Measurements from ENCODE around the gene DNAH1. TPM values are rescaled to one million over a fixed set of nuclear protein-coding genes. Genes with fewer than 3 reads are reported as not detected.

DNAH1 gene
- total RNA-seq, 2 donors from 2014 or later: 50.3 to 58.5 TPM

DNA sequence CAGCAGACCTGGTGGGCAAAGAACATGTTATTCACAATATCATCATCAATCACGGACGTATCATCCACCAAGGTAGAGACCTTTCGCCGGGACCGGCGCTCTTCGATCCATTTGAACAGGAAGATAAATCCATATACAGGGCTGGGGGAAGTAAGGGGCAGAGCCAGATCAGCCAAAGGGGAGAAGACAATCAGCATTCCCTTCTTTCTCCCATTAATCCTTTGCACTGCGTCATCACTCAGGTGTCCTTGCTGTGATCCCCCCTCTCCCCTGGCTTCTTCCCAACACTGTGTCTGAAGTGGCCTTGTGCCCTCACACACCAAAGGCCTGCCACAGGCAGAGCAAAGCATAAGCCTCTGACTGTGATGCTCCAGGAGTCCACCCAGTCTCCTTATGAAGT, 92.3 kb downstream of the DNAH1 start:
- no peaks in the 10 kb centered on the region for H3K9me3 ChIP-seq (ENCODE audit: control insufficient read depth, low read length, poor library complexity, severe bottlenecking)
- Mint-ChIP-seq H3K4me1 (peaks cover 27% of the 10 kb centered on the region), H3K4me3 (peak overlapping the region; percentile 95), H3K36me3 (ENCODE audit: low read depth) (peaks cover 2% of the 10 kb centered on the region), H3K27ac (peak overlapping the region; percentile 93), H3K27me3 (no peaks in the 10 kb centered on the region)
- DNase-seq: no peak
- no peak for ATAC-seq

DNA sequence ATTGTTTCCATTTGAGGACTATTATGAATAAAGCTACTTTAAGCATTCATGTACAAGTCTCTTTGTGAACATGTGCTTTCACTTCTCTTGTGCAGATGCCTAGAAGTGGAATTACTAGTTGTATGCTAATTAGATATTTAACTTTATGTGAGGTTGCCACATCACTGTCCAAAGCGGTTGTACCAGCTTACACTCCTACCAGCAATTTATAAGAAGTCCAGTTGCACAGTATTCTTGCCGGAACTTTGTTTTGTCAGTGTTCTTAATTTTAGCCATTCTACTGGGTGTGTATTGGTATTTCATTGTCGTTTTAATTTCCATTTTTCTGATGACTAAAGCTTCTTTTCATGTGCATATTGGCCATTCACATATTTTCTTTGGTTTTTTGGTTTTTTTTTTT, 99.7 kb downstream of the DNAH1 start:
- Mint-ChIP-seq H3K36me3 (ENCODE audit: low read depth) (no peaks in the 10 kb centered on the region), H3K27ac (no peak overlapping the region), H3K4me1 (peaks cover 16% of the 10 kb centered on the region), H3K27me3 (no peaks in the 10 kb centered on the region), H3K4me3 (no peak overlapping the region)
- DNase-seq (no peak), ATAC-seq (no peak)
- H3K9me3 ChIP-seq (ENCODE audit: control insufficient read depth, low read length, poor library complexity, severe bottlenecking): no peaks in the 10 kb centered on the region

DNA sequence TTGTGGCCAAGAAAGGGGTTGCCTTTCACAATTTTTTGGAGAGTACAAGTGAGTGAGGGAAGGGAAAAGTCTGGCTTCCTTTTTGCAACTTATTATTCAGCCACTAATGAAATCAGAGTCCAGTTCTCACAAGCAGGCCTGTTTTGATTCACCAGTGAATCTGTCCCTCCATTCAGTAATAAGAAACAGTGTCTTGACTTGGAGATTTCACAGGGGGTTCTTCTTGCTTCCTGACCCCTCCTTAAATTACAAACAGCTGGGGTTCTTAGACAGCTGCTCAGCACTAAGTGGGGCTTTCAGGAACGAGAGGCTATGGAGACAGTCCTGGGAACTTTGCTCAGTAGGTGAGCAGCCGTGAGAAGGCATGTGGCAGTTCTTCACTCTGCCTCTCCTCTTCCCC, 104.3 kb downstream of the DNAH1 start:
- ATAC-seq: no peak
- no peaks in the 10 kb centered on the region for H3K27me3 Mint-ChIP-seq
- no peaks in the 10 kb centered on the region for H3K36me3 Mint-ChIP-seq (ENCODE audit: low read depth)
- no peak for DNase-seq
- H3K27ac Mint-ChIP-seq: no peak overlapping the region
- peaks cover 3% of the 10 kb centered on the region for H3K4me1 Mint-ChIP-seq
- no peaks in the 10 kb centered on the region for H3K9me3 ChIP-seq (ENCODE audit: control insufficient read depth, low read length, poor library complexity, severe bottlenecking)
- H3K4me3 Mint-ChIP-seq: no peak overlapping the region

DNA sequence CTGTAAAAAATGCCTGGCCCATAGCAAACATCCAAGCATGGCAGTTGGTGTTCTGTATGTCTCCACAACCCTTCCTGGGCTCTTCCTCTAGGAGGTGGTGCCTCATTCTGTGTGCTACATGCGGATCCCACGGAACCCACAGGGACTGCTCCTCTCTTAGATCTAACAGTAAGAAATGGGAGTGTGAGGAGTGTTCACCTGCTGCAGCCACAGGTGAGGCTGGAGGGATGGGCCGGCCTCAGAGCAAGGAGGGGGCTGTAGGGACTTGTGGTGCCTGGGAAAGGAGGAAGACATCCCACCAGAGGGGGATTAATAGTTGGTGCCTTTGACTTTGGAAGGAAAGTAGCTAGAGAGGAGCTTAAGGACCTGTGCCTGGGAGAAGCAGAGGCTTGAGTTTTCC, 106.5 kb downstream of the DNAH1 start:
- Mint-ChIP-seq H3K27ac (no peak overlapping the region), H3K36me3 (ENCODE audit: low read depth) (no peaks in the 10 kb centered on the region), H3K4me1 (peaks cover 2% of the 10 kb centered on the region), H3K27me3 (no peaks in the 10 kb centered on the region), H3K4me3 (no peak overlapping the region)
- H3K9me3 ChIP-seq (ENCODE audit: control insufficient read depth, low read length, poor library complexity, severe bottlenecking): no peaks in the 10 kb centered on the region
- DNase-seq: no peak
- ATAC-seq: no peak

DNA sequence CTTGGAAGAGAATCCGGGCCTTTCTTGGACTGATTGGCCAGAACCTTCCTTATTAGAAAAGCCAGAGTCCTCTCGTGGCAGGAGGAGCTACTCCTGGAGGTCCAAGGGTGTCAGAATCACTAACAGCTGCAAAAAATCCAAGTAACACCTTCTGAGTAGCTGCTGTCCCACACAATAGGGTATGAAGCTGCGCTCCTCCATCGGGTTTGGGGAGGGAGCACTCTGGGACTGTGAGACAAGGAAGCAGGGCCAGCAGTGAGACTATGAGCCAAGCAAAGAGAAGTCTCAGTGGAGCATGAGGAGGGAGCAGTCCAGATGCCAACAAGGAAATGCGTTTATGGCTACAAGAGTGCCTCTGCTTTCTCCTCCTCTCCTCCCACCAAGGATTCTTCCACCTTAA, 107.1 kb downstream of the DNAH1 start:
- Mint-ChIP-seq H3K4me3 (no peak overlapping the region), H3K27me3 (no peaks in the 10 kb centered on the region), H3K4me1 (peaks cover 2% of the 10 kb centered on the region), H3K27ac (no peak overlapping the region), H3K36me3 (ENCODE audit: low read depth) (no peaks in the 10 kb centered on the region)
- no peaks in the 10 kb centered on the region for H3K9me3 ChIP-seq (ENCODE audit: control insufficient read depth, low read length, poor library complexity, severe bottlenecking)
- ATAC-seq (no peak), DNase-seq (no peak)

DNA sequence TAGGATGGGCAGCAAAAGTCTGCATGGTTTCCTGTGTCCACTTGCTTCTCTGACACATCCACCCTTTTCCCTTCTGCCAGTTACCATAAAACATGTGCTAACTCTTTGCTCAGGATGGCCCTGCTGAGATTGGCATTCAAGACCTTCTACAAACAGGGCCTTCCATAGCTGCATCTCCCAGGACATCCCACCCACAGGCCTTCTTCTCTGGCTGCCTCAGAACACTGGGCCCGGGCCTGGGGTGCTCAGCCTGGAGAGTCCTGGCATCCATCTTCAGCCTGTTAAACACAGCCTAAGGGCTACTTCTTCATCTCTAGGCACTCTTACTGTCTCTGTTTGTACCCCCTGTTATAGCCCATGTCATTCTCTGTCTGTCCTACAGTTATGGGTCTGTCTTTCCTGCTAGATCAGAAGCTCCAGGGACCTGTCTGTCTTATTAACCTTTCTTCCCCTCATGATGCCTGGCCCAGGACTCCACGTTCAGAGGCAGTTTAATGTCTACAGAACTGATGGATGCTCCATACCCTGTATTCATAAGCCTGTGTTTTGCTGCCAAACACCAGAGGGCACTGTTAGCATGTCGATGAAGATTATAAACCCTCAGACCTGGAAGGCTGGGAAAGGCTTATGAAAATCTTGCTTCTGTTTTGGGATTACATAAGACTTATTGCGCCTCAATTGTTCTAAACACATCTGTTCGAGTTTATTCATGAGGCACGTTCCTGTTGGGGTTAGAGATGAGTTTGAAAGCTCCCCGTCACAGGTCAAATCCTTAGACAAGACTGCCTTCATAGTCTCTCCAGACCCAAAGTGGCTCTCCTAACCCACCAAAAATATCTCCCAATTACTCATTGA, 112.3 kb downstream of the DNAH1 start:
- Mint-ChIP-seq H3K27ac (no peak overlapping the region), H3K27me3 (no peaks in the 10 kb centered on the region), H3K36me3 (ENCODE audit: low read depth) (no peaks in the 10 kb centered on the region), H3K4me3 (no peak overlapping the region), H3K4me1 (peaks cover 18% of the 10 kb centered on the region)
- no peaks in the 10 kb centered on the region for H3K9me3 ChIP-seq (ENCODE audit: control insufficient read depth, low read length, poor library complexity, severe bottlenecking)
- DNase-seq (no peak), ATAC-seq (peak; percentile 72)

DNA sequence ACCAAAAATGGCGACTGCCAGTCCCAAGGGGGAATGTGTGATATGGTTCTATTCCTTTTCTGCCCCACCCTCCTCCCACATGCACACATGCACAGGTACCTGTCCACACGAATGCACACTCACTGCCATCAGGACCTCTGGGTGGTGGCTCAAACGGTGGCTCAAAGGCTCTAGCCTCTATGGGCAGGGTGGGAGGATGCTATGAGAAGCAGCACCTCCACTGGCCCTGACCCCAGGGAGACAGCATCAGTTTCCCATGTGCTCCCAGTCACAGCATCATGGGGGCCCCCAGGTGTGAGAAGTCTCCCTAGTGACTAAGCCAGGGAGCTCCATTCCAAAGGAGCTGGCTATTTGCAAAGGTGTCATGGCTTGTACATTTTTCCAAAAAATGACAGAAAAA, 112.9 kb downstream of the DNAH1 start:
- ATAC-seq (no peak), DNase-seq (no peak)
- H3K27ac Mint-ChIP-seq: no peak overlapping the region
- no peak overlapping the region for H3K4me3 Mint-ChIP-seq
- H3K36me3 Mint-ChIP-seq (ENCODE audit: low read depth): no peaks in the 10 kb centered on the region
- H3K9me3 ChIP-seq (ENCODE audit: control insufficient read depth, low read length, poor library complexity, severe bottlenecking): no peaks in the 10 kb centered on the region
- no peaks in the 10 kb centered on the region for H3K27me3 Mint-ChIP-seq
- H3K4me1 Mint-ChIP-seq: peaks cover 19% of the 10 kb centered on the region

DNA sequence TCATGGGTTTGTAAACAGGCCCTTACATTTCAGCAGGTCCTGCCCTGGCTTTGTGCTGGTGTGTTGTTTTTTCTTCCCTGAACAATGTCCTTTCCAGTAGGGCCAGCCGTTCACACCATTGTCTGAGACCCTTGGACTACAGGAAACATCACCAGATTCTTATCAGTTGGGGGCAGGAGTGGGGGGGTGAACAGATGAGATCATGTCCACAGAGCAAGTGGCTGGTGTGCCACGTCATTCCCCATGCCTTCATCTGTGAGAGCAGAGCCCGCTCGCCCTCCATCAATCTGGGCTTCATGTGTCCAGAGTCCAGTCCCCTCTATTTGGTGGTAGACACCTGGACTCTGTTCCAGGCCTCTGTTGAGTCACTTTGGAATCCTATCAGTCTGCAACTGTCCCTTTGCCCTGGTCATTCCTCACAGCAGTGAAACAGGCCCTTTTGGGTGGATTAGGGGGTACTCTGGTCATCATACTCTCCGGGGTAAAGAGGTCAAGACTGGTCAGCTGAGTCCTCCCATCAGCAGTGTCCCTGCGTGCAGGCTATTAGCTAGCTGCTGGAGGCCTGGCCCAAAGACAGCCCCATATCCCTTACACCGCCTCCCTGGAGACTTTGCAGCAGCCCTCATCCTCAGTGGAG, 113.8 kb downstream of the DNAH1 start:
- no peak overlapping the region for H3K4me3 Mint-ChIP-seq
- no peaks in the 10 kb centered on the region for H3K27me3 Mint-ChIP-seq
- no peaks in the 10 kb centered on the region for H3K9me3 ChIP-seq (ENCODE audit: control insufficient read depth, low read length, poor library complexity, severe bottlenecking)
- ATAC-seq: no peak
- H3K36me3 Mint-ChIP-seq (ENCODE audit: low read depth): no peaks in the 10 kb centered on the region
- H3K4me1 Mint-ChIP-seq: peaks cover 22% of the 10 kb centered on the region
- H3K27ac Mint-ChIP-seq: no peak overlapping the region
- no peak for DNase-seq

DNA sequence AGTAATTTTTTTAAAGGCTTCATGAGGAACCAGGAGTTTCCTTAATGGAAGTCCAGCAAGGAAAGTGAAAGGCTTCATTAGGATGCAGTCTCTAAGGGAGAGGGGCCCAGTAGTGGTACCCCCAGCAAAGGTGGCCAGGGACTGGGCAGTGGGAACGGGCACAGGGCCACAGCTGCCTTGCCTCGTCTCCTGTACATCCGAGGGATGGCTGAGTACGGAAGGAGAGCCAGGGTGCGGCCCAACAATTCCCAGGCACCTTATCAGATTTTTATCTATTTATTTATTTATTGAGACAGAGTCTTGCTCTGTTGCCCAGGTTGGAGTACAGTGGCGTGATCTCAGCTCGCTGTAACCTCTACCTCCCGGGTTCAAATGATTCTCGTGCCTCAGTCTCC, 114.3 kb downstream of the DNAH1 start:
- Mint-ChIP-seq H3K27me3 (no peaks in the 10 kb centered on the region), H3K4me3 (no peak overlapping the region), H3K27ac (no peak overlapping the region), H3K36me3 (ENCODE audit: low read depth) (no peaks in the 10 kb centered on the region), H3K4me1 (peaks cover 22% of the 10 kb centered on the region)
- DNase-seq (no peak), ATAC-seq (no peak)
- H3K9me3 ChIP-seq (ENCODE audit: control insufficient read depth, low read length, poor library complexity, severe bottlenecking): no peaks in the 10 kb centered on the region

DNA sequence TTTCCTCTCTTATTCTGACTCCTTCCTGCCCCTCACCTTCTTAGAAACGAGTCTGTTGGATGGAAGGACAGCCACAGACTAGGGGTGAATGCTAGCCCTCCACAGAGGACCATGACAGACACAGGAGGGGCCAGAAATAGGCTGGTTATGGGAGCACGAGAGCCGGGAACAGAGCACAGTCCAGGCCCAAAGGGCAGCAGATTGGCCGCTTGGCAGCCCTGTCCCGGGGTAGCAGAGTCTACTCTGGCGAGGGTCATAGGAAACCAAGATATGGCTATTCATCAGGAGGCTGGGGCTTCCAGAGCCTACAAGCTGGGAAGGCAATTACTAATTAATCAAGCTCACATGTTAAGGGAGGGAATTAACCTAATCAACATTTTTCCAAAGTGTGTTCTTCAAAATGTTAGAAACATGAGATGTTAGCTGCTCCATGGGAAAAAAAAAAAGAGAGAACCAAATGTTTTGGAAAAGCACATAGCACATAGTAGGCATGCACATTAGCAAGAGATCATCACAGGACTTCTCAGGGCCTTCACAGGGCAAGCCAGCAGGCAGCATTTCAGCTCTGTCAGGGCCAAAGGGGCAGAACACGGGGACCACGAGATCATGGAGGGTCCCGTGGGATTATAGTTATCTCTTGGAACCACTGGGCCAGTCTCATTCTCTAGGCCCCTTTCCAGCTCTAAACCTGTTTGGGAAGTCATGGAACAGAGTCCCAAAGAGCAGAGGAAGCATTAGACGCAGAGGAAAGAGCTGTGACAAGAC, 115.5 kb downstream of the DNAH1 start:
- no peaks in the 10 kb centered on the region for H3K9me3 ChIP-seq (ENCODE audit: control insufficient read depth, low read length, poor library complexity, severe bottlenecking)
- no peak for ATAC-seq
- DNase-seq: no peak
- H3K27me3 Mint-ChIP-seq: no peaks in the 10 kb centered on the region
- H3K36me3 Mint-ChIP-seq (ENCODE audit: low read depth): no peaks in the 10 kb centered on the region
- peak overlapping the region; percentile 50 for H3K4me3 Mint-ChIP-seq
- H3K27ac Mint-ChIP-seq: peak overlapping the region; percentile 4
- peaks cover 22% of the 10 kb centered on the region for H3K4me1 Mint-ChIP-seq

DNA sequence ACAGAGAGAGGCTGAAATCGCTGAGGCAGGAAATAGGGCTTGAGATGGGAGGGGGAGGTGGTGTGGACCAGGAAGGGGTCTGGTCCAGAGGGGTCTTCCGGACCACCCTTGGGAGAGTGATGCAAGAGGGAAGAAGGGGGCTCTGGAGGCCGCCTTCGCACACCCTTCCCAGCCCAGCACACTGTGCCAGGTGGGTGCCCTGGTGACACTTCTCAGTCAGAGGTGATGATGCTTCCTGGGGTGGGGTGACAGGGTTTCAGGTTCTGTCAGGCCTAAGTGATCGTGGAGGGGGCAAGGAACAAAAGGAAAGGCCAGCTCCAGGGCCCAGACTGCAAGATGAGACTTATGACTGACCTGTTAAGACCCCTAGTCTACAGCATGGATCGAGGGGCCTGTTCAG, 116.1 kb downstream of the DNAH1 start:
- DNase-seq: no peak
- Mint-ChIP-seq H3K4me3 (peak overlapping the region; percentile 50), H3K27ac (peak overlapping the region; percentile 63), H3K27me3 (no peaks in the 10 kb centered on the region), H3K36me3 (ENCODE audit: low read depth) (no peaks in the 10 kb centered on the region), H3K4me1 (peaks cover 22% of the 10 kb centered on the region)
- H3K9me3 ChIP-seq (ENCODE audit: control insufficient read depth, low read length, poor library complexity, severe bottlenecking): no peaks in the 10 kb centered on the region
- ATAC-seq: no peak

DNA sequence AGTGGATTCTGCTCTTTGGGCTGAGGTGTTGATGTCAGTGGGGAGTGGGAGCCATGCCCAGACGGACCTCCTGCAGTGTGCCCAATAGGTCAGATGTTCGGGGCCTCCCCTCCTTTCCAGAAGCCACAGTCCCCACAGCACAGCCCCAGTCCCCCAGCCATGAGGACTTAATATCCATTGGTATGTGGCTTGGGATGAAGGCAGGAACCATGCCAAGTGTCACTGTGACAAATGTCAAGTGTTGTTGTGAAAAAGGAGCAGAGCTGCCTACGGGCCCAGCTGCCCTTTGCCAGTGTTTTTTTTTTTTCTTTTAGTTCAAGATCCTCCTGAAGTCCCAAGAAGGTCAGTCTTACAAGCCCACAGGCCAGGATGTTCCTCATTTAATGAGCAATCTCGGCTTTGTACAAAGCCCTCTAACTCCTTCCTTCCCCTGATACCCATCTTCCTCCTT, 116.6 kb downstream of the DNAH1 start:
- no peaks in the 10 kb centered on the region for H3K36me3 Mint-ChIP-seq (ENCODE audit: low read depth)
- no peaks in the 10 kb centered on the region for H3K27me3 Mint-ChIP-seq
- peak overlapping the region; percentile 61 for H3K4me3 Mint-ChIP-seq
- no peaks in the 10 kb centered on the region for H3K9me3 ChIP-seq (ENCODE audit: control insufficient read depth, low read length, poor library complexity, severe bottlenecking)
- H3K4me1 Mint-ChIP-seq: peaks cover 22% of the 10 kb centered on the region
- DNase-seq (no peak), ATAC-seq (no peak)
- H3K27ac Mint-ChIP-seq: peak overlapping the region; percentile 63

DNA sequence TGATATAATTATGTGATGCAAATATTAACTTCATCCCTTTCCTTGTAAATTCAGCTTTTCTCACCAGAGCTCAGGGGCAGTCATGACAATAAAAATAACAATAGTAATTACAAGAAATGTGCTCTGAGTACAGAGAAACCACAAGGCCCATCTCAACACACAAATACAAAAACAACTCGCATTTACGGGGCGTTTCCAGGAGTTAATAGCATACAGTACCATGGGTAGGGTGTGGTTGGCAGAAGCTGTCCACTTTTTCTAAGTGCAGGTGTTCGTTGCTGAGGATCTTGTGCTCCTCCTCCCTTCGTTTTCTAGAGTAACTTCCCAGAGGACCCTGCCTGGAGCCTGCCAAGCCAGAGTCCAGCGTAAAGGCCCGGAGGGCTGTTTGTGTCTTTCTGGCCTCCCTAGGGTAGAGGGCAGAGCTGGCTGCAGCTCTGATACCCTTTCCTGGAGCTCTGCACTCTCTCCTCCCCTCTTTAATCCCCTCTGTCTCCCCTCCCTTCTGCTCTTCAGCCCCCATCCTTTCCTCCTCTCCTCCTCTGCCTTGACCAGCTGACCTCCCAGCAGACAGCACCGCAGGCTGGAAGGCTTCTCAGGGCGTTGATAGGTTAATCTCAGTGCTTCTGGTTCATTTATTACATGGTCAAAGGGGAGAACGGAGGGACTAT, 117.3 kb downstream of the DNAH1 start:
- ATAC-seq (peak; percentile 45), DNase-seq (no peak)
- Mint-ChIP-seq H3K27me3 (no peaks in the 10 kb centered on the region), H3K27ac (peak overlapping the region; percentile 63), H3K36me3 (ENCODE audit: low read depth) (no peaks in the 10 kb centered on the region), H3K4me3 (peak overlapping the region; percentile 61), H3K4me1 (peaks cover 22% of the 10 kb centered on the region)
- H3K9me3 ChIP-seq (ENCODE audit: control insufficient read depth, low read length, poor library complexity, severe bottlenecking): no peaks in the 10 kb centered on the region

Measured in T-helper 17 cell (primary cell).